Measurements from ENCODE around the gene IGFLR1. TPM values are rescaled to one million over a fixed set of nuclear protein-coding genes. Genes with fewer than 3 reads are reported as not detected.
"Not testable (repeated sequence)": the region's sequence is repeated elsewhere in the genome, so short reads cannot be mapped to it uniquely, and the experiment has no call there.

The IGFLR1 gene
- total RNA-seq, 1 donor = 0.72 TPM

DNA sequence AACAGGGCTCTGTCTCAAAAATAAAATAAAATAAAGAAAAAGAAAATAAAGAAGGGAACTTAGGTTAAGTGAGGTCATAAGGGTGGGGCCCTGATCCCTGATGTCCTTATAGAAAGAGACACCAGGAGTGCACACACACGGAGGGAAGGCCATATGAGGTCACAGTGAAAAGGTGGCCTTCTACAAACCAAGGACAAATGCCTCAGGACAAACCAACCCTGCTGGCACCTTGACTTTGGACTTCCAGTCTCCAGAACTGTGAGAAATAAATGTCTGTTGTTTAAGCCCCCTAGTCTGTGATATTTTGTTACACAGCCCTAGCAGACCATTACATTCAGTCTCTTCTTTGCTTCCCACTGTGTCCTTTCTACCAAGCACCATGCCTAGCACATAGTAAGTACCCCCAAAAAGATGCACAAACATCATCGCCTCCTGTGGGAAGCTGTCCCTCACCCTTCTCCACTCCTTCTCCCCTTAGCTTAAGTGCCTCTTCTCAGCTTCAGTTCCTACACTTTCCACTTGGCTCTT is 46.3 kb downstream of the IGFLR1 start:
- no peak for DNase-seq (ENCODE audit: insufficient read length, low spot score, missing footprints)
- H4K20me1 ChIP-seq (ENCODE audit: insufficient read depth, low read length) = no peaks in the 10 kb centered on the region
- H3K9me3 ChIP-seq (ENCODE audit: low read depth, low read length) = no peaks in the 10 kb centered on the region

GRCh38 chr19:35693835-35694599 is 48.2 kb downstream of the IGFLR1 start:
- H3K27me3 ChIP-seq (ENCODE audit: insufficient read depth, low read length) = no peaks in the 10 kb centered on the region
- DNase-seq (ENCODE audit: insufficient read length, low spot score, missing footprints) = peak; percentile 97
- no peaks in the 10 kb centered on the region for H3K79me2 ChIP-seq (ENCODE audit: insufficient read depth, low read length)
- peak; percentile 99 for TF ChIP-seq CTCF (IDR thresholded peaks at IDR 0.05; ENCODE audit: extremely low read depth, low read depth, low read length)
- H3K27ac ChIP-seq (ENCODE audit: low read depth, low read length) = no peak overlapping the region
- no peaks in the 10 kb centered on the region for H4K20me1 ChIP-seq (ENCODE audit: insufficient read depth, low read length)
- H3K4me2 ChIP-seq (ENCODE audit: insufficient read depth, low read length) = no peak overlapping the region
- H3K4me1 ChIP-seq (ENCODE audit: insufficient read depth, low read length) = no peaks in the 10 kb centered on the region
- H2AFZ ChIP-seq (ENCODE audit: low read length) = no peak overlapping the region
- H3K9me3 ChIP-seq (ENCODE audit: low read depth, low read length) = no peaks in the 10 kb centered on the region
- H3K36me3 ChIP-seq (ENCODE audit: insufficient read depth, low read length) = no peaks in the 10 kb centered on the region
- no peak overlapping the region for H3K4me3 ChIP-seq (ENCODE audit: insufficient read depth, low read length)

More for the DNA sequence above, 46.3 kb downstream of the IGFLR1 start:
- no peak overlapping the region for H3K27ac ChIP-seq (ENCODE audit: low read depth, low read length)
- H3K36me3 ChIP-seq (ENCODE audit: insufficient read depth, low read length) = no peaks in the 10 kb centered on the region
- H3K4me2 ChIP-seq (ENCODE audit: insufficient read depth, low read length) = no peak overlapping the region
- H2AFZ ChIP-seq (ENCODE audit: low read length) = no peak overlapping the region
- no peaks in the 10 kb centered on the region for H3K79me2 ChIP-seq (ENCODE audit: insufficient read depth, low read length)
- no peak overlapping the region for H3K4me3 ChIP-seq (ENCODE audit: insufficient read depth, low read length)
- no peaks in the 10 kb centered on the region for H3K4me1 ChIP-seq (ENCODE audit: insufficient read depth, low read length)
- no peak for TF ChIP-seq CTCF (IDR thresholded peaks at IDR 0.05; ENCODE audit: extremely low read depth, low read depth, low read length)
- H3K27me3 ChIP-seq (ENCODE audit: insufficient read depth, low read length) = no peaks in the 10 kb centered on the region

- Histone ChIP-seq H3K4me2 (ENCODE audit: insufficient read depth, low read length) (no peak overlapping the region), H3K79me2 (ENCODE audit: insufficient read depth, low read length) (no peaks in the 10 kb centered on the region), H3K9me3 (ENCODE audit: low read depth, low read length) (no peaks in the 10 kb centered on the region), H4K20me1 (ENCODE audit: insufficient read depth, low read length) (no peaks in the 10 kb centered on the region), H3K27me3 (ENCODE audit: insufficient read depth, low read length) (no peaks in the 10 kb centered on the region), H3K27ac (ENCODE audit: low read depth, low read length) (no peak overlapping the region), H3K36me3 (ENCODE audit: insufficient read depth, low read length) (no peaks in the 10 kb centered on the region), H3K4me1 (ENCODE audit: insufficient read depth, low read length) (no peaks in the 10 kb centered on the region), H3K4me3 (ENCODE audit: insufficient read depth, low read length) (no peak overlapping the region), H2AFZ (ENCODE audit: low read length) (no peak overlapping the region)
- DNase-seq (ENCODE audit: insufficient read length, low spot score, missing footprints) = no peak
- TF ChIP-seq CTCF (IDR thresholded peaks at IDR 0.05; ENCODE audit: extremely low read depth, low read depth, low read length) = no peak
Observed at GRCh38 chr19:35693422-35693821, 48.8 kb downstream of the IGFLR1 start.

- Histone ChIP-seq H3K4me3 (ENCODE audit: insufficient read depth, low read length) (no peak overlapping the region), H3K4me1 (ENCODE audit: insufficient read depth, low read length) (no peaks in the 10 kb centered on the region), H3K27ac (ENCODE audit: low read depth, low read length) (no peak overlapping the region), H3K9me3 (ENCODE audit: low read depth, low read length) (no peaks in the 10 kb centered on the region), H3K27me3 (ENCODE audit: insufficient read depth, low read length) (no peaks in the 10 kb centered on the region), H3K79me2 (ENCODE audit: insufficient read depth, low read length) (no peaks in the 10 kb centered on the region), H2AFZ (ENCODE audit: low read length) (no peak overlapping the region), H3K36me3 (ENCODE audit: insufficient read depth, low read length) (no peaks in the 10 kb centered on the region), H4K20me1 (ENCODE audit: insufficient read depth, low read length) (no peaks in the 10 kb centered on the region), H3K4me2 (ENCODE audit: insufficient read depth, low read length) (no peak overlapping the region)
- no peak for TF ChIP-seq CTCF (IDR thresholded peaks at IDR 0.05; ENCODE audit: extremely low read depth, low read depth, low read length)
- DNase-seq (ENCODE audit: insufficient read length, low spot score, missing footprints) = no peak
Observed at GRCh38 chr19:35692010-35692409, 50.2 kb downstream of the IGFLR1 start.

GRCh38 chr19:35691106-35691505 is 51.1 kb downstream of the IGFLR1 start:
- H3K4me1 ChIP-seq (ENCODE audit: insufficient read depth, low read length); H3K4me3 ChIP-seq (ENCODE audit: insufficient read depth, low read length); H3K4me2 ChIP-seq (ENCODE audit: insufficient read depth, low read length): not testable (repeated sequence)

More at GRCh38 chr19:35691106-35691505, 51.1 kb downstream of the IGFLR1 start:
- not testable (repeated sequence) for H2AFZ ChIP-seq (ENCODE audit: low read length); H3K27ac ChIP-seq (ENCODE audit: low read depth, low read length); H3K36me3 ChIP-seq (ENCODE audit: insufficient read depth, low read length); H4K20me1 ChIP-seq (ENCODE audit: insufficient read depth, low read length); H3K79me2 ChIP-seq (ENCODE audit: insufficient read depth, low read length); DNase-seq (ENCODE audit: insufficient read length, low spot score, missing footprints); H3K9me3 ChIP-seq (ENCODE audit: low read depth, low read length); H3K27me3 ChIP-seq (ENCODE audit: insufficient read depth, low read length)
